Esophagus muscularis mucosa (tissue), 4 donors: ENCODE data around the gene EHD2. TPM values are rescaled to one million over a fixed set of nuclear protein-coding genes. Genes with fewer than 3 reads are reported as not detected.
A peak's percentile ranks its signal among the peaks of the same experiment; 100 is the strongest.

Experiments
- DNase-seq: peaks from one replicate; pipeline ENCODE4 v3.0.0-alpha.2; 2017; ENCODE audit errors: extremely low spot score
- H3K27ac ChIP-seq, 4 donors: fragments of 200-600 bp; sonication (generic); replicated peaks in 1 of 4; 1 replicate in 3 of 4; 2 replicates in 1 of 4; pipeline ENCODE4 v1.5.1; 2016 to 2019; ENCODE audit warnings: mild to moderate bottlenecking in 1 of 4
- H3K27me3 ChIP-seq, 4 donors: fragments of 200-600 bp; sonication (generic); one replicate each; pipeline versions ENCODE4 v1.5.1 to v1.6.0; 2016 to 2019
- H3K36me3 ChIP-seq, 4 donors: fragments of 200-600 bp; sonication (generic); one replicate each; pipeline ENCODE4 v1.5.1; 2016 to 2019
- H3K4me1 ChIP-seq, 4 donors: fragments of 200-600 bp; sonication (generic); one replicate each; pipeline ENCODE4 v1.5.1; 2016 to 2019
- H3K4me3 ChIP-seq, 4 donors: fragments of 200-600 bp; sonication (generic); 1 replicate in 2 of 4; 2 replicates in 2 of 4; pipeline ENCODE4 v1.5.1; 2016 to 2019; ENCODE audit warnings: mild to moderate bottlenecking in 4 of 4, moderate library complexity in 1 of 4
- H3K9me3 ChIP-seq, 4 donors: fragments of 200-600 bp; sonication (generic); 1 replicate in 3 of 4; 2 replicates in 1 of 4; pipeline ENCODE4 v1.5.1; 2016 to 2019
- EP300 ChIP-seq: sonication (generic); formaldehyde crosslinking; IDR thresholded peaks from one replicate; pipeline ENCODE4 v1.6.1; 2017; ENCODE audit warnings: antibody characterized with exemption
- POLR2A ChIP-seq: fragments of 450-650 bp; IDR thresholded peaks from one replicate; pipeline ENCODE4 v1.6.1; 2017; ENCODE audit warnings: antibody characterized with exemption, moderate library complexity, mild to moderate bottlenecking, low read depth
- POLR2AphosphoS5 ChIP-seq, 2 donors: sonication (generic); formaldehyde crosslinking; IDR thresholded peaks; one replicate each; pipeline ENCODE4 v1.6.1; 2017; ENCODE audit warnings: antibody characterized with exemption in 2 of 2
- WGBS: methylation state at CpG from one replicate; pipeline ENCODE4 v1.1.5; 2018; 5-methylcytosine and 5-hydroxymethylcytosine counted together
- intact Hi-C: fragments of 100-400 bp; cut with DNase I; formaldehyde crosslinking; loops from one replicate; pipeline ENCODE4 v1.15.1; 2023
- total RNA-seq, 4 donors: library from RNA; depleted of rRNA; stranded (reverse); fragments of >200 nt; gene quantifications; one replicate each; pipeline versions ENCODE4 v1.1.0 to v1.2.1, GENCODE V29; 2016
- TF ChIP-seq, protein P1 (sequence below), 3 experiments: fragments of 200-600 bp in 2 of 3; fragments of 450-650 bp in 1 of 3; sonication (generic) in 2 of 3; IDR thresholded peaks; one replicate each; pipeline ENCODE4 v1.5.1; 2017 to 2019; ENCODE audit warnings: antibody characterized with exemption in 3 of 3, mild to moderate bottlenecking in 2 of 3, moderate library complexity in 1 of 3

The EHD2 gene
- total RNA-seq, 4 donors from 2014 or later: 154 to 444 (median 250) TPM

DNA sequence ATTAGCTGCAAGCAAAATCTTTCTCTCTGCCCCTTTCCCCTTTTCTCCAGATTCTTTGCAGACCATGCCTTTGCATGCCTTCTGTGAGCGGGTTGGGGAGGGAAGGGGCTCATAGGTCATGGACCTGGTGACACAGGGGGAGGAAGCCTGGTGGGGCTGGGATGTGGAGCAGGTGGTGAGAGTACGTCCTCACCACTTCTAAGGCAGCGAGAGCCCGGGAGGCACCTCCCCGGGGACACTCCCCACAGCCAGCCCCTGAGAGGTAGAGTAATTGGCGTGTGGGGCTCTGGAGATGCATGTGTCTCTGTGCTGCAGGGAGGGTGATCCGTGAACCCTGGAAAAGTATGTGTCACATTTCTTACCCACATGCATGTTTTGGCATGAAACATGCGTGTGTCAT lies 42.5 kb upstream of the EHD2 start:
- Histone ChIP-seq H3K27me3 (no peaks in the 10 kb centered on the region), H3K9me3 (no peaks in the 10 kb centered on the region), H3K36me3 (peaks cover 8 to 48% (median 46%) of the 10 kb centered on the region in 4 donors), H3K4me3 (no peak overlapping the region), H3K4me1 (peaks cover 24 to 41% (median 35%) of the 10 kb centered on the region in 4 donors), H3K27ac (no peak overlapping the region)
- intact Hi-C loops: no loop called here
- TF ChIP-seq, protein P1, sequence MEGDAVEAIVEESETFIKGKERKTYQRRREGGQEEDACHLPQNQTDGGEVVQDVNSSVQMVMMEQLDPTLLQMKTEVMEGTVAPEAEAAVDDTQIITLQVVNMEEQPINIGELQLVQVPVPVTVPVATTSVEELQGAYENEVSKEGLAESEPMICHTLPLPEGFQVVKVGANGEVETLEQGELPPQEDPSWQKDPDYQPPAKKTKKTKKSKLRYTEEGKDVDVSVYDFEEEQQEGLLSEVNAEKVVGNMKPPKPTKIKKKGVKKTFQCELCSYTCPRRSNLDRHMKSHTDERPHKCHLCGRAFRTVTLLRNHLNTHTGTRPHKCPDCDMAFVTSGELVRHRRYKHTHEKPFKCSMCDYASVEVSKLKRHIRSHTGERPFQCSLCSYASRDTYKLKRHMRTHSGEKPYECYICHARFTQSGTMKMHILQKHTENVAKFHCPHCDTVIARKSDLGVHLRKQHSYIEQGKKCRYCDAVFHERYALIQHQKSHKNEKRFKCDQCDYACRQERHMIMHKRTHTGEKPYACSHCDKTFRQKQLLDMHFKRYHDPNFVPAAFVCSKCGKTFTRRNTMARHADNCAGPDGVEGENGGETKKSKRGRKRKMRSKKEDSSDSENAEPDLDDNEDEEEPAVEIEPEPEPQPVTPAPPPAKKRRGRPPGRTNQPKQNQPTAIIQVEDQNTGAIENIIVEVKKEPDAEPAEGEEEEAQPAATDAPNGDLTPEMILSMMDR (IDR thresholded peaks at IDR 0.05): no peak
- TF ChIP-seq POLR2A (no peak), POLR2AphosphoS5 (IDR thresholded peaks at IDR 0.05) (no peak), EP300 (no peak)
- 96% methylated on average over 4 of the region's 8 CpGs for WGBS
- no peak for DNase-seq

DNA sequence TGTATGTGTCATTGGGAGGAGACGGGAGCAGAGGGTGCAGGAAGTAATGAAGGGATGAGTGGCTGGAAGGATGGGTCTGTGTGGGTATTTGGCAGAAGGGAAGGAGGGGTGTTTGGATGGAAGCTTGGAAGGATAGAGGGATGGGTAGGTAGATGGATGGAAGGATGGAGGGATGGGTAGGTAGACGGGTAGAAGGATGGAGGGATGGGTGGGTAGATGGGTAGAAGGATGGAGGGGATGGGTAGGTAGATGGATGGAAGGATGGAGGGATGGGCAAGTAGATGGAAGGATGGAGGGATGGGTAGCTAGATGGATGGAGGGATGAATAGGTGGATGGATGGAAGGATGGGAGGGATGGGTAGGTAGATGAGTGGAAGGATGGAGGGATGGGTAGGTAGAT lies 41.7 kb upstream of the EHD2 start:
- TF ChIP-seq POLR2AphosphoS5 (IDR thresholded peaks at IDR 0.05): no peak
- TF ChIP-seq EP300: no peak
- TF ChIP-seq POLR2A: no peak
- TF ChIP-seq, protein P1 (IDR thresholded peaks at IDR 0.05): no peak
- intact Hi-C loops: no loop called here
- H3K4me3 ChIP-seq: no peak overlapping the region
- no peaks in the 10 kb centered on the region for H3K9me3 ChIP-seq
- H3K36me3 ChIP-seq: peaks cover 8 to 53% (median 52%) of the 10 kb centered on the region in 4 donors
- no peak for DNase-seq
- 95% methylated on average over 2 of the region's 2 CpGs for WGBS
- H3K27me3 ChIP-seq: no peaks in the 10 kb centered on the region
- H3K4me1 ChIP-seq: peaks cover 16 to 33% (median 27%) of the 10 kb centered on the region in 4 donors
- H3K27ac ChIP-seq: no peak overlapping the region

DNA sequence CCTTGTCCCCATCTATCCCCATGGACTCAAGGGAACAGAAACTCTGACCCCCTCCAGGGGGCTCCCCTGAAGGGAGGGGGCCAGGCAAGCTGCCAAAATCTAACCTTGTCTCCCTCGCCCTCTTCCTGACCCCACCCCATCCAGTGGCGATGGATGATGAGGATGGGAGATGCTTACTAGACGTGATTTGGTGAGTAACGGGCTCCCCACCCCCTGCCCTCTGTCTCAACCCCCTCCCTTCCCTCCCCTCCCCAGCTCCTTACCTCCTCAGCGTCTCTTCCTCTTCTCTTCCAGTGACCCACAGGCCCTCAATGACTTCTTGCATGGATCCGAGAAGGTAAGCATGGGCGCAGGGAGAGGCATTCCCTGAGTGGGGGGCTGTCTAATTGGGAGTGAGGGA lies 39.8 kb upstream of the EHD2 start:
- H3K4me3 ChIP-seq: no peak overlapping the region
- TF ChIP-seq EP300 (no peak), POLR2AphosphoS5 (IDR thresholded peaks at IDR 0.05) (no peak), POLR2A (no peak)
- TF ChIP-seq, protein P1 (IDR thresholded peaks at IDR 0.05): no peak
- intact Hi-C loops: no loop called here
- peaks cover 0 to 14% (median 8%) of the 10 kb centered on the region in 4 donors for H3K4me1 ChIP-seq
- H3K27me3 ChIP-seq: no peaks in the 10 kb centered on the region
- 90% methylated on average over 7 of the region's 7 CpGs for WGBS
- H3K27ac ChIP-seq: no peak overlapping the region
- no peak for DNase-seq
- H3K9me3 ChIP-seq: no peaks in the 10 kb centered on the region
- H3K36me3 ChIP-seq: peaks cover 8 to 72% (median 67%) of the 10 kb centered on the region in 4 donors

DNA sequence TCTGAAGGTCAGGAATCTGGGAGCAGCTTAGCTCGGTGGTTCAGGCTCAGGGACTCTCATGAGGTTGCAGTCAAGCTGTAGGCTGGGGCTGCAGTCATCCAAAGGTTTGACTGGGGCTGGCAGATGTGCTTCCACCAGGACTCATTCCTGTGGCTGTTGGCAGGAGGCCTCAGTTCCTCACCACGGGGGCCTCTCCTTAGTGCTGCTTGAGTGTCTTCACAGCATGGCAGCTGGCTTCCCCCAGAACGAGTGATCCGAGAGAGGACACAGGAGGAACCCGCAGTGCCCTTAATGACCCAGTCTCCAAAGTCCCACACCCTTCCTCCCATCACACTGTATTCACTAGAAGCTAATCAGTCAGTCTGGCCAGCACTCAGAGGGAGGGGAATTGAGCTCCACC lies 38.7 kb upstream of the EHD2 start:
- Histone ChIP-seq H3K4me1 (peaks cover 0 to 8% (median 4%) of the 10 kb centered on the region in 4 donors), H3K36me3 (peaks cover 13 to 82% (median 73%) of the 10 kb centered on the region in 4 donors), H3K27me3 (no peaks in the 10 kb centered on the region), H3K27ac (no peak overlapping the region), H3K9me3 (no peaks in the 10 kb centered on the region), H3K4me3 (no peak overlapping the region)
- no peak for DNase-seq
- TF ChIP-seq POLR2AphosphoS5 (IDR thresholded peaks at IDR 0.05): no peak
- no peak for TF ChIP-seq EP300
- no peak for TF ChIP-seq POLR2A
- TF ChIP-seq, protein P1 (IDR thresholded peaks at IDR 0.05): no peak
- intact Hi-C loops: no loop called here
- 100% methylated on average over 3 of the region's 5 CpGs for WGBS

DNA sequence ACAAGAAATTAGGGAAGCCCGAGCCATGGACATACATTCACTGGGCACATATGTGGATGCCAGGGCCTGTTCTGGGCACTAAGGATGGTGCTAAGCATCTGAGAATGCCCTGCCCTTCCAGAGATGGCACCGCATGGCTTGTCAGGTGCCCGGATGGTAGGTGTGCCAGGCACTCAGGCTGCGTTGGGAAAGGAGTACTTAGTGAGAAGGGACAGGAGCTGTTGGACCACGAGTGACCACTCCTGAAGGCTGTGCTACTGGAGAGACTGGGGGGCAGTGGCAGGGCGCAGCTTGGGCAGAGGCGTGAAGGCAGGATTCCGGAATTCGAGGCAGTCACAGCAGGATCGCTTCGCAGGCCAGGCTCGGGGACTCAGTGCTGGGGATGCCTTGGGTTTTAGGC lies 38.0 kb upstream of the EHD2 start:
- Histone ChIP-seq H3K27ac (peak overlapping the region in 1 of 4 donors; percentile 13), H3K27me3 (no peaks in the 10 kb centered on the region), H3K9me3 (no peaks in the 10 kb centered on the region), H3K4me1 (peaks cover 0 to 8% (median 1%) of the 10 kb centered on the region in 4 donors), H3K36me3 (peaks cover 20 to 83% (median 75%) of the 10 kb centered on the region in 4 donors), H3K4me3 (no peak overlapping the region)
- no peak for DNase-seq
- 93% methylated on average over 12 of the region's 12 CpGs for WGBS
- intact Hi-C loops: no loop called here
- TF ChIP-seq POLR2A (no peak), EP300 (no peak), POLR2AphosphoS5 (IDR thresholded peaks at IDR 0.05) (no peak)
- TF ChIP-seq, protein P1 (IDR thresholded peaks at IDR 0.05): no peak
